ENCODE data around the gene NKIRAS1.

DNA sequence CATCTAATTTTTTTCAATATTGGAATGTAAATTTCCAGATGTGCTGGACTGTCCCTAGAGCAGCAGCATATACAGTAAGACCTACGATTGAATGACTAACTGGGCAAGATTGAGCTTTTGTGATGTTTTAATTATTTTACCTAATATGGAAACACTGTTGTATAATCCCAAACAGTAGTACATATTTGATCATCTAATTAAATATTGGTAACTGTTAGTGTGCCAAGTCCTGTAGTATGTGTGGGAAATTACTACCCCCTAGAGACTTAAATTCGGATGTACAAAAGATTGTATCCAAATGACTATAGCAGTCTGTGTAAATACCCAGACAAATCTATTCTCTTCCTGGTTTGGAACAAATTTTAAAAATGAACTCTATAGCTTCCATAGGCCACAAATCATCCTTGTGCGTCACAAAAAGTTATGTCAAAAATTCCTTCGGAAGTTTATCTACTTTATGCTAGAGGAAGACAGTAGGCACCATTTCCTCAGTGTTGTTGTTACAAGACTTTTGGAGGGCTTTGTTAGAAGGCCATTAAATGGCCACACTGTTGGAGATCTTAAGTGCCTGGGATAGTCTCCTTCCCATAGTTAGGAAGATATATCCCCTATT, 41.6 kb downstream of the NKIRAS1 start:
- TF ChIP-seq, protein P1, sequence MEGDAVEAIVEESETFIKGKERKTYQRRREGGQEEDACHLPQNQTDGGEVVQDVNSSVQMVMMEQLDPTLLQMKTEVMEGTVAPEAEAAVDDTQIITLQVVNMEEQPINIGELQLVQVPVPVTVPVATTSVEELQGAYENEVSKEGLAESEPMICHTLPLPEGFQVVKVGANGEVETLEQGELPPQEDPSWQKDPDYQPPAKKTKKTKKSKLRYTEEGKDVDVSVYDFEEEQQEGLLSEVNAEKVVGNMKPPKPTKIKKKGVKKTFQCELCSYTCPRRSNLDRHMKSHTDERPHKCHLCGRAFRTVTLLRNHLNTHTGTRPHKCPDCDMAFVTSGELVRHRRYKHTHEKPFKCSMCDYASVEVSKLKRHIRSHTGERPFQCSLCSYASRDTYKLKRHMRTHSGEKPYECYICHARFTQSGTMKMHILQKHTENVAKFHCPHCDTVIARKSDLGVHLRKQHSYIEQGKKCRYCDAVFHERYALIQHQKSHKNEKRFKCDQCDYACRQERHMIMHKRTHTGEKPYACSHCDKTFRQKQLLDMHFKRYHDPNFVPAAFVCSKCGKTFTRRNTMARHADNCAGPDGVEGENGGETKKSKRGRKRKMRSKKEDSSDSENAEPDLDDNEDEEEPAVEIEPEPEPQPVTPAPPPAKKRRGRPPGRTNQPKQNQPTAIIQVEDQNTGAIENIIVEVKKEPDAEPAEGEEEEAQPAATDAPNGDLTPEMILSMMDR (IDR thresholded peaks at IDR 0.05): no peak
- TF ChIP-seq EZH2 (IDR thresholded peaks at IDR 0.05; ENCODE audit: borderline replicate concordance, insufficient read depth, low read depth, low read length, poor library complexity, severe bottlenecking): no peak

Data from B cell (primary cell).